Measurements from ENCODE around the gene PGAM2.

- TF ChIP-seq CTCF (conservative IDR thresholded peaks at IDR 0.05 in 1 of 2, IDR thresholded peaks at IDR 0.05 in 1 of 2; ENCODE audit: extremely low read depth in 1 of 2, insufficient read depth in 1 of 2, low read depth in 1 of 2, low read length in 2 of 2) = no peak
- no peak for TF ChIP-seq EZH2 (IDR thresholded peaks at IDR 0.05; ENCODE audit: borderline replicate concordance, low read length)
Observed at GRCh38 chr7:44045226-44046014, 19.9 kb downstream of the PGAM2 start.
